ENCODE data around the gene DOK6.

DNA sequence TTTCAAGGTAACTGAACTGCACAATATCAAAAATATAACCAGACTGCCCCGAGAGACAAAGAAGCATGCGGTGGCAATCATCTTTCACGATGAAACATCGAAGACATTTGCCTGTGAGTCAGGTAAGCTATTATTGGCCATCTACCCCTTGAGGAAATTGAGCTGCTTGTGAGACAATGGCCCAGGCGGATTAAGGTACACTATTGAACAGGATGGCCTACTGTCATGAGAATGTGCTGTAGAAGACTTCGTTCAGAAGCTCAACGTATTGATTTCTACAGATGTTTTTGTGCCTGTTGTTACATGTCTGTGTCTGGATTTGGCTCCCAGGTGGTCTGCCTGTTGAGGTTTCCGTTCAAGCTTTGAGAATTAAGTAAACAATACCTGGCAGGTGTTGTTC is 198.7 kb downstream of the DOK6 start:
- TF ChIP-seq POLR2AphosphoS5 (IDR thresholded peaks at IDR 0.05; ENCODE audit: low read depth, low read length) (no peak), POLR2A (IDR thresholded peaks at IDR 0.05; ENCODE audit: low read depth, low read length) (no peak), TAF1 (IDR thresholded peaks at IDR 0.05; ENCODE audit: low read depth, low read length) (no peak), POU2F2 (IDR thresholded peaks at IDR 0.05; ENCODE audit: low read depth, low read length) (no peak), SPI1 (IDR thresholded peaks at IDR 0.05; ENCODE audit: low read depth, low read length) (no peak)

All from GM12891 (cell line).